Measurements from ENCODE around the gene OBSCN. TPM values are rescaled to one million over a fixed set of nuclear protein-coding genes. Genes with fewer than 3 reads are reported as not detected.

Gene OBSCN, protein sequence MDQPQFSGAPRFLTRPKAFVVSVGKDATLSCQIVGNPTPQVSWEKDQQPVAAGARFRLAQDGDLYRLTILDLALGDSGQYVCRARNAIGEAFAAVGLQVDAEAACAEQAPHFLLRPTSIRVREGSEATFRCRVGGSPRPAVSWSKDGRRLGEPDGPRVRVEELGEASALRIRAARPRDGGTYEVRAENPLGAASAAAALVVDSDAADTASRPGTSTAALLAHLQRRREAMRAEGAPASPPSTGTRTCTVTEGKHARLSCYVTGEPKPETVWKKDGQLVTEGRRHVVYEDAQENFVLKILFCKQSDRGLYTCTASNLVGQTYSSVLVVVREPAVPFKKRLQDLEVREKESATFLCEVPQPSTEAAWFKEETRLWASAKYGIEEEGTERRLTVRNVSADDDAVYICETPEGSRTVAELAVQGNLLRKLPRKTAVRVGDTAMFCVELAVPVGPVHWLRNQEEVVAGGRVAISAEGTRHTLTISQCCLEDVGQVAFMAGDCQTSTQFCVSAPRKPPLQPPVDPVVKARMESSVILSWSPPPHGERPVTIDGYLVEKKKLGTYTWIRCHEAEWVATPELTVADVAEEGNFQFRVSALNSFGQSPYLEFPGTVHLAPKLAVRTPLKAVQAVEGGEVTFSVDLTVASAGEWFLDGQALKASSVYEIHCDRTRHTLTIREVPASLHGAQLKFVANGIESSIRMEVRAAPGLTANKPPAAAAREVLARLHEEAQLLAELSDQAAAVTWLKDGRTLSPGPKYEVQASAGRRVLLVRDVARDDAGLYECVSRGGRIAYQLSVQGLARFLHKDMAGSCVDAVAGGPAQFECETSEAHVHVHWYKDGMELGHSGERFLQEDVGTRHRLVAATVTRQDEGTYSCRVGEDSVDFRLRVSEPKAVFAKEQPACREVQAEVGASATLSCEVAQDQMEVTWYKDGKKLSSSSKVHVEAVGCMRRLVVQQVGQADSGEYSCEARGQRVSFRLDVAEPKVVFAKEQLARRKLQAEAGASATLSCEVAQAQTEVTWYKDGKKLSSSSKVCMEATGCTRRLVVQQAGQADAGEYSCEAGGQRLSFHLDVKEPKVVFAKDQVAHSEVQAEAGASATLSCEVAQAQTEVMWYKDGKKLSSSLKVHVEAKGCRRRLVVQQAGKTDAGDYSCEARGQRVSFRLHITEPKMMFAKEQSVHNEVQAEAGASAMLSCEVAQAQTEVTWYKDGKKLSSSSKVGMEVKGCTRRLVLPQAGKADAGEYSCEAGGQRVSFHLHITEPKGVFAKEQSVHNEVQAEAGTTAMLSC (N-terminal part only)
- total RNA-seq (2021; fragmentation: NEBNext Ultra II Directional; extraction: Animal tissue kit (Norgen Biotek cat#: 25700)): 1 to 10 TPM in 2 of 6 experiments, under 1 TPM in 4; 0.27 to 1.8 (median 0.53) TPM
- long read RNA-seq: 0 reads

DNA sequence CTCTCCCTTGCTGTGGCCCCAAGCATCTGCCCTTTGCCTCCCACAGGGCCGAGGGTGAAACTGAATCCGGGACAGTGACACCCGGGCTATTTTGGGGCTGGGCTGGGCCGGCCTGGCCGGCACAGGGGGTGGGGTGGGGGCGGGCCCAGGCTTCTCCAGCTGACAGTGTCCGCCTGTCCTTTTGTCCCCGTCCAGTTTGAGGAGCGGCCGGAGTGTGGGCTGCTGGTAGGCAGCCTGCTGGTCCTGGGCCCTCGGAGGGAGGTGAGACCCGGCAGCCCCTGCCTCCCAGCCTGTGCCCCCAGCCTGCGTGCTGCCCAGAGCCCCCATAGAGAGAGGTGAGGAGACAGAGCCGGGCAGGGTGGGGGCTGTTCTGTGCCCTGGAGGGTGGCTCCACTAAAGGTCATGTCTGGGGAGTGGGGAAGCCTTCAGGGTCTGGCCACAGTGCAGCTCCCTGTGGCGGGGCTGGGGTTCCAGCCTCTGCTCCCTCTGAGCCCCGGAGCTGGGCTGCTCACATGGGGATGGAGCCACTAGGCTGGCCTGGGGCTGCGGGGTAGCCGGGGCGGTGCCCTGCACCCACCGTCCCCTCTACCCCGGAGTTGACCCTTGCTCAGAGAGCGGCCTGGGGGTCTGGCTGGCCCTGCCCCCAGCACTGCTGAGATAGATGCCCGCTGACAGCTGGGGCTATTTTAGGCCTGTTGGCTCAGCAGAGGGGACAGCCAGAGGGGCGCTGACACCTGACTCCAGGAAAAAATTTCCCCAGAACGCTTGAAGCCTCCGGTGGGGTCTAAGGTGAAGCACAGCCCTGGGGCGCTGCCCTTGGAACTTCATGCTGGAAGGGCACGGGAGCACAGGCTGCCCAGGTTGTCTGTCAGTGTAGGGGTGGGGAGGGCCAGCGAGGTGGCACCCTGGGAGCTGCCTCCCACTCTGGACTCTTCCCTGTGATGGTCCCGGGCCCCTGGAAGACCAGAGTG, at the start of gene OBSCN:
Gene OBSCN, plus strand, starts transcription at position 194 of the 971 bp plus-strand sequence. CDS start 3,740 bp downstream, outside the sequence.
- H3K4me3 Mint-ChIP-seq: no peak within 1 kb of the TSS
- no peak within 1 kb of the TSS for H3K27ac Mint-ChIP-seq
- no peaks in the 10 kb centered on the region for H3K9me3 Mint-ChIP-seq
- no peaks in the 10 kb centered on the region; the same call in 1 of the 2 replicates for H3K27me3 Mint-ChIP-seq (ENCODE audit: insufficient read depth)
- no peaks in the 10 kb centered on the region for H3K4me1 Mint-ChIP-seq (ENCODE audit: low read depth)
- no peaks in the 10 kb centered on the region for H3K36me3 Mint-ChIP-seq (ENCODE audit: low read depth)
- no peak for DNase-seq
- TF ChIP-seq, protein P1, sequence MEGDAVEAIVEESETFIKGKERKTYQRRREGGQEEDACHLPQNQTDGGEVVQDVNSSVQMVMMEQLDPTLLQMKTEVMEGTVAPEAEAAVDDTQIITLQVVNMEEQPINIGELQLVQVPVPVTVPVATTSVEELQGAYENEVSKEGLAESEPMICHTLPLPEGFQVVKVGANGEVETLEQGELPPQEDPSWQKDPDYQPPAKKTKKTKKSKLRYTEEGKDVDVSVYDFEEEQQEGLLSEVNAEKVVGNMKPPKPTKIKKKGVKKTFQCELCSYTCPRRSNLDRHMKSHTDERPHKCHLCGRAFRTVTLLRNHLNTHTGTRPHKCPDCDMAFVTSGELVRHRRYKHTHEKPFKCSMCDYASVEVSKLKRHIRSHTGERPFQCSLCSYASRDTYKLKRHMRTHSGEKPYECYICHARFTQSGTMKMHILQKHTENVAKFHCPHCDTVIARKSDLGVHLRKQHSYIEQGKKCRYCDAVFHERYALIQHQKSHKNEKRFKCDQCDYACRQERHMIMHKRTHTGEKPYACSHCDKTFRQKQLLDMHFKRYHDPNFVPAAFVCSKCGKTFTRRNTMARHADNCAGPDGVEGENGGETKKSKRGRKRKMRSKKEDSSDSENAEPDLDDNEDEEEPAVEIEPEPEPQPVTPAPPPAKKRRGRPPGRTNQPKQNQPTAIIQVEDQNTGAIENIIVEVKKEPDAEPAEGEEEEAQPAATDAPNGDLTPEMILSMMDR (IDR thresholded peaks at IDR 0.05): no peak

- DNase-seq: no peak
- Mint-ChIP-seq H3K4me1 (ENCODE audit: low read depth) (peaks cover 6% of the 10 kb centered on the region; the same call in 1 of the 2 replicates), H3K27ac (no peak overlapping the region), H3K36me3 (ENCODE audit: low read depth) (no peaks in the 10 kb centered on the region), H3K27me3 (ENCODE audit: insufficient read depth) (no peaks in the 10 kb centered on the region; the same call in 1 of the 2 replicates), H3K9me3 (no peaks in the 10 kb centered on the region), H3K4me3 (no peak overlapping the region)
- TF ChIP-seq, protein P1 (IDR thresholded peaks at IDR 0.05): no peak
Observed at GRCh38 chr1:228158151-228159007, 49.5 kb upstream of the OBSCN start.

GRCh38 chr1:228159008-228159665, 48.7 kb upstream of the OBSCN start:
- peaks cover 6% of the 10 kb centered on the region; the same call in 1 of the 2 replicates for H3K4me1 Mint-ChIP-seq (ENCODE audit: low read depth)

More at GRCh38 chr1:228159008-228159665, 48.7 kb upstream of the OBSCN start:
- H3K9me3 Mint-ChIP-seq: no peaks in the 10 kb centered on the region
- H3K27ac Mint-ChIP-seq: no peak overlapping the region
- no peak for DNase-seq
- H3K36me3 Mint-ChIP-seq (ENCODE audit: low read depth): 0 out of 2 replicates have a peak, but pooled peaks cover under 1% of the 10 kb centered on the region
- TF ChIP-seq, protein P1 (IDR thresholded peaks at IDR 0.05): no peak
- H3K27me3 Mint-ChIP-seq (ENCODE audit: insufficient read depth): no peaks in the 10 kb centered on the region; the same call in 1 of the 2 replicates
- no peak overlapping the region for H3K4me3 Mint-ChIP-seq
